K562 (cell line): ENCODE data around the gene NOS1. TPM values are rescaled to one million over a fixed set of nuclear protein-coding genes. Genes with fewer than 3 reads are reported as not detected.

Source experiments
- ATAC-seq: fragments of 200-7000 bp; cut with Tn5 transposase; 3 replicates; pipeline ENCODE4 v1.9.1; 2020; ENCODE audit warnings: moderate library complexity
- BruUV-seq: library from RNA; stranded (reverse); fragments of 400-500 nt; replicated peaks from 2 replicates; lab custom pipeline; 2021; lab: Mats Ljungman, UMichigan
- CTCF ChIA-PET: fragments of 300-600 bp; formaldehyde crosslinking; extraction: SDS; loops from one replicate; lab custom pipeline; 2021; ENCODE audit warnings: low intra/inter-chr PET ratio; lab: Yijun Ruan, JAX
- POLR2A ChIA-PET: fragments of 300-600, 350-650 bp; sonication (Branson Sonifier 250); formaldehyde crosslinking; extraction: SDS; loops from one replicate; lab custom pipeline; 2021; ENCODE audit warnings: antibody characterized with exemption, inconsistent platforms; lab: Yijun Ruan, JAX
- DNase-seq, 4 experiments: peaks; one replicate each; pipeline versions ENCODE4 v3.0.0 to v3.0.0-alpha.2; 2011 to 2018; ENCODE audit warnings: low spot score in 3 of 4, mixed read lengths in 3 of 4; ENCODE audit errors: extremely low read depth in 1 of 4
- FAIRE-seq: peaks from 2 replicates; lab custom pipeline; 2011; peaks lifted over from hg19 to GRCh38; lab: Jason Lieb, UNC
- H2AFZ ChIP-seq: 2 replicates; pipeline ENCODE4 v1.6.0; 2011; ENCODE audit warnings: low read depth, low read length, control low read depth, inconsistent platforms
- H3K27ac ChIP-seq: fragments of 200-600 bp; 3 replicates; pipeline ENCODE4 v1.8.0; 2011; ENCODE audit warnings: low read depth, mild to moderate bottlenecking, control low read depth, inconsistent platforms, low read length, moderate library complexity, mixed read lengths; ENCODE audit errors: extremely low read depth
- H3K27me3 ChIP-seq, 2 experiments: fragments of 300-600 bp in 1 of 2; 2 replicates in 1 of 2; 3 replicates in 1 of 2; pipeline versions ENCODE4 v1.6.0 to v1.8.0; 2011; ENCODE audit warnings: inconsistent platforms in 2 of 2, low read length in 2 of 2, mild to moderate bottlenecking in 1 of 2, mixed read lengths in 1 of 2, moderate library complexity in 1 of 2; ENCODE audit not compliant: control insufficient read depth in 2 of 2, insufficient read depth in 2 of 2
- H3K36me3 ChIP-seq: fragments of 300-600 bp; 3 replicates; pipeline ENCODE4 v1.8.0; 2011; ENCODE audit warnings: mild to moderate bottlenecking, low read length, inconsistent platforms; ENCODE audit not compliant: control insufficient read depth, insufficient read depth
- H3K4me1 ChIP-seq, 2 experiments: fragments of 200-600 bp in 1 of 2; replicated peaks in 1 of 2; 2 replicates in 1 of 2; 3 replicates in 1 of 2; pipeline versions ENCODE4 v1.5.1 to v1.8.0; 2011; ENCODE audit warnings: inconsistent platforms in 2 of 2, low read length in 2 of 2, mild to moderate bottlenecking in 1 of 2, mixed read lengths in 1 of 2, moderate library complexity in 1 of 2; ENCODE audit not compliant: control insufficient read depth in 2 of 2, insufficient read depth in 2 of 2
- H3K4me2 ChIP-seq: 2 replicates; pipeline ENCODE4 v1.6.1; 2011; ENCODE audit warnings: low read length, control low read depth, inconsistent platforms, mixed read lengths; ENCODE audit not compliant: insufficient read depth
- H3K4me3 ChIP-seq: fragments of 200-600 bp; sonication (generic), shearing (Covaris generic); 2 replicates; pipeline ENCODE4 v1.5.1; 2016; ENCODE audit warnings: control low read depth, inconsistent platforms
- H3K79me2 ChIP-seq: fragments of 200-600 bp; 3 replicates; pipeline ENCODE4 v1.8.0; 2011; ENCODE audit warnings: low read length, inconsistent platforms; ENCODE audit not compliant: control insufficient read depth, insufficient read depth
- H3K9ac ChIP-seq, 2 experiments: 2 replicates each; pipeline versions ENCODE4 v1.6.0 to v1.6.1; 2011; ENCODE audit warnings: low read depth in 2 of 2, low read length in 2 of 2, control low read depth in 1 of 2, inconsistent platforms in 1 of 2, mild to moderate bottlenecking in 1 of 2, mixed read lengths in 1 of 2; ENCODE audit not compliant: insufficient read depth in 1 of 2
- H3K9me1 ChIP-seq: one replicate; pipeline ENCODE4 v1.6.0; 2011; ENCODE audit warnings: inconsistent platforms, mild to moderate bottlenecking, low read length, moderate library complexity; ENCODE audit not compliant: control insufficient read depth, insufficient read depth
- H3K9me3 ChIP-seq: replicated peaks from 2 replicates; pipeline ENCODE4 v1.5.1; 2011; ENCODE audit warnings: low read depth, low read length, inconsistent platforms; ENCODE audit not compliant: control insufficient read depth, insufficient read depth
- H4K20me1 ChIP-seq: replicated peaks from 2 replicates; pipeline ENCODE4 v1.6.1; 2011; ENCODE audit warnings: low read length, inconsistent platforms, mixed read lengths; ENCODE audit not compliant: control insufficient read depth, insufficient read depth
- BCLAF1 ChIP-seq, 2 experiments: fragments of 450-650 bp in 1 of 2; IDR thresholded peaks; 2 replicates each; pipeline ENCODE4 v1.6.1; 2011 to 2017; ENCODE audit warnings: low read depth in 2 of 2, antibody characterized with exemption in 1 of 2, borderline replicate concordance in 1 of 2, low read length in 1 of 2, mild to moderate bottlenecking in 1 of 2, mixed read lengths in 1 of 2; ENCODE audit not compliant: control insufficient read depth in 1 of 2
- BHLHE40 ChIP-seq: IDR thresholded peaks from 2 replicates; pipeline ENCODE4 v1.6.1; 2011; ENCODE audit warnings: low read length, improper control_type of control experiment
- CREB3L1 ChIP-seq: fragments of 450-650 bp; IDR thresholded peaks from 2 replicates; pipeline ENCODE4 v1.6.1; 2014; ENCODE audit warnings: low read depth, mild to moderate bottlenecking, moderate library complexity, borderline replicate concordance
- CREM ChIP-seq: IDR thresholded peaks from 2 replicates; pipeline ENCODE4 v1.6.1; 2014; ENCODE audit warnings: antibody characterized with exemption, low read depth
- EGR1 ChIP-seq: fragments of 450-650 bp; conservative IDR thresholded peaks from 2 replicates; pipeline ENCODE4 v1.6.1; 2017; ENCODE audit warnings: mild to moderate bottlenecking
- KLF1 ChIP-seq: fragments of 450-650 bp; IDR thresholded peaks from 2 replicates; pipeline ENCODE4 v1.6.1; 2016; ENCODE audit warnings: missing genetic modification characterization, missing compliant biosample characterization
- KLF10 ChIP-seq: fragments of 250-450 bp; sonication (Bioruptor Pico); IDR thresholded peaks from 2 replicates; pipeline ENCODE4 v1.6.1; 2021; ENCODE audit warnings: matching md5 sums
- NFE2L1 ChIP-seq: fragments of 450-650 bp; IDR thresholded peaks from 2 replicates; pipeline ENCODE4 v1.6.1; 2016; ENCODE audit warnings: missing genetic modification characterization, low read depth, mild to moderate bottlenecking, missing compliant biosample characterization, moderate library complexity, borderline replicate concordance
- NR2C1 ChIP-seq, 2 experiments: fragments of 450-650 bp; IDR thresholded peaks; 2 replicates each; pipeline ENCODE4 v1.6.1; 2017; ENCODE audit warnings: mild to moderate bottlenecking in 2 of 2, antibody characterized with exemption in 1 of 2, inconsistent platforms in 1 of 2, missing compliant biosample characterization in 1 of 2, missing genetic modification characterization in 1 of 2
- RBM39 ChIP-seq: fragments of 200-400 bp; formaldehyde crosslinking; optimal IDR thresholded peaks from 2 replicates; pipeline ENCODE3; 2018; ENCODE audit warnings: low read depth, low read length
- TSHZ1 ChIP-seq: fragments of 250-450 bp; sonication (Bioruptor Pico); IDR thresholded peaks from 2 replicates; pipeline ENCODE4 v1.4.0; 2020; ENCODE audit warnings: mild to moderate bottlenecking, moderate library complexity
- ZNF121 ChIP-seq: sonication (generic); formaldehyde crosslinking; conservative IDR thresholded peaks from 2 replicates; pipeline ENCODE4 v1.8.0; 2022; ENCODE audit warnings: missing genetic modification reagents
- ZNF146 ChIP-seq: IDR thresholded peaks from one replicate; pipeline ENCODE4 v1.6.1; 2018; ENCODE audit warnings: missing compliant biosample characterization; ENCODE audit not compliant: unreplicated experiment
- ZNF175 ChIP-seq: fragments of 200-800 bp; sonication (Bioruptor generic); IDR thresholded peaks from 2 replicates; pipeline ENCODE4 v1.6.1; 2016; ENCODE audit warnings: low read depth, mild to moderate bottlenecking, missing genetic modification characterization, missing compliant biosample characterization
- ZNF316 ChIP-seq: fragments of 450-650 bp; IDR thresholded peaks from 2 replicates; pipeline ENCODE4 v1.6.1; 2016
- ZSCAN32 ChIP-seq: fragments of 450-650 bp; formaldehyde crosslinking; IDR thresholded peaks from 2 replicates; pipeline ENCODE4 v1.4.0; 2020; ENCODE audit warnings: mild to moderate bottlenecking, moderate library complexity
- WGBS: fragments of 100-300 bp; shearing (Covaris generic); methylation state at CpG from one replicate; pipeline ENCODE4 v1.1.6; 2016; ENCODE audit warnings: low coverage, mixed read lengths; ENCODE audit not compliant: insufficient coverage; ENCODE audit errors: missing lambda C conversion rate; 5-methylcytosine and 5-hydroxymethylcytosine counted together
- in situ Hi-C: fragments of 300-500 bp; cut with MboI; formaldehyde crosslinking; loops from 4 replicates; pipeline ENCODE4 v1.15.0; 2018; ENCODE audit warnings: inconsistent platforms, mixed read lengths
- intact Hi-C: fragments of 100-400 bp; cut with micrococcal nuclease; formaldehyde crosslinking; loops from 2 replicates; pipeline ENCODE4 v1.14.2; 2022
- polyA plus RNA-seq, 8 experiments: library from polyadenylated mRNA; depleted of rRNA in 4 of 8; stranded (reverse) in 5 of 8; unstranded in 3 of 8; fragments of >200 nt; fragmentation: Nextera tagmentation in 2 of 8; fragmentation: Illumina TruSeq in 1 of 8; extraction: Ambion mirVana in 2 of 8; extraction: Trizol in 1 of 8; gene quantifications; 2 replicates each; pipeline versions ENCODE4 v1.2.1 to v1.2.3, GENCODE V29; 2011 to 2014; ENCODE audit warnings: inconsistent platforms in 1 of 8, missing spikeins in 1 of 8
- total RNA-seq, 7 experiments: library from RNA; depleted of rRNA in 6 of 7; stranded (reverse); fragments of >200 nt in 6 of 7; fragmentation: Illumina TruSeq in 2 of 7; extraction: Trizol in 2 of 7; gene quantifications; 2 replicates each; pipeline versions ENCODE4 v1.2.1 to v1.2.3, GENCODE V29; 2011 to 2021; ENCODE audit warnings: low replicate concordance in 1 of 7

Gene NOS1
- total and polyA plus RNA-seq, 9 of the 15 experiments (the other 6 are each of a cell fraction or from before 2014, with no cell fraction given) = not detected

GRCh38 chr12:117168976-117169375, 192.4 kb downstream of the NOS1 start:
- WGBS = 68% methylated on average over 3 of the region's 3 CpGs
- TF ChIP-seq KLF10 (no peak), ZSCAN32 (CRISPR knock-in tag) (no peak), ZNF146 (CRISPR knock-in tag) (no peak), CREM (no peak), BHLHE40 (no peak), ZNF316 (no peak), RBM39 (no peak), KLF1 (no peak), BCLAF1 (IDR thresholded peaks at IDR 0.05; ENCODE audit: borderline replicate concordance in 1 of 2, control insufficient read depth in 1 of 2, low read depth in 2 of 2, low read length in 1 of 2) (no peak), ZNF175 (CRISPR knock-in tag) (no peak), ZNF121 (no peak), EGR1 (no peak), TSHZ1 (CRISPR knock-in tag) (no peak), NR2C1 (IDR thresholded peaks at IDR 0.05) (no peak), NR2C1 (tag; IDR thresholded peaks at IDR 0.05) (no peak), CREB3L1 (no peak), NFE2L1 (tag) (no peak)

More at GRCh38 chr12:117168976-117169375, 192.4 kb downstream of the NOS1 start:
- intact Hi-C loops = no loop called here
- ATAC-seq (no peak), DNase-seq (no peak), FAIRE-seq (no peak)
- POLR2A ChIA-PET = interaction anchor here (0.9 kb wide), 1 partner anchor 9 kb away, joined by 3 read pairs; no protein-coding TSS in a partner anchor
- Histone ChIP-seq H3K27me3 (no peaks in the 10 kb centered on the region), H4K20me1 (no peaks in the 10 kb centered on the region), H3K36me3 (peaks cover 63% of the 10 kb centered on the region; the same call in 2 of the 3 replicates), H3K9me1 (no peaks in the 10 kb centered on the region), H2AFZ (no peak overlapping the region), H3K9ac (no peak overlapping the region), H3K9me3 (no peaks in the 10 kb centered on the region), H3K4me3 (no peak overlapping the region), H3K4me2 (no peak overlapping the region), H3K27ac (no peak overlapping the region), H3K4me1 (no peaks in the 10 kb centered on the region), H3K79me2 (no peaks in the 10 kb centered on the region)
- CTCF ChIA-PET = no interaction called here
- in situ Hi-C loops = no loop called here
- BruUV-seq = no TSS peak
